Stomach (tissue), 4 donors: ENCODE measurements around the gene TUBB6.

ENCODE experiments used
- EP300 ChIP-seq: sonication (generic); formaldehyde crosslinking; IDR thresholded peaks from one replicate; pipeline ENCODE4 v1.6.1; 2017; ENCODE audit warnings: antibody characterized with exemption
- POLR2A ChIP-seq, 4 donors: fragments of 450-650 bp; IDR thresholded peaks; one replicate each; pipeline ENCODE4 v1.6.1; 2016; ENCODE audit warnings: antibody characterized with exemption in 4 of 4, control low read depth in 2 of 4, mild to moderate bottlenecking in 1 of 4, moderate library complexity in 1 of 4
- POLR2AphosphoS5 ChIP-seq, 3 donors: sonication (generic); formaldehyde crosslinking; IDR thresholded peaks; one replicate each; pipeline ENCODE4 v1.6.1; 2016; ENCODE audit warnings: antibody characterized with exemption in 3 of 3
- TF ChIP-seq, protein P1 (sequence below), 7 experiments: fragments of 450-650 bp in 4 of 7; fragments of 200-600 bp in 3 of 7; sonication (generic) in 3 of 7; IDR thresholded peaks; one replicate each; pipeline ENCODE4 v1.5.1; 2016 to 2019; ENCODE audit warnings: antibody characterized with exemption in 7 of 7, control low read depth in 2 of 7, mild to moderate bottlenecking in 1 of 7

DNA sequence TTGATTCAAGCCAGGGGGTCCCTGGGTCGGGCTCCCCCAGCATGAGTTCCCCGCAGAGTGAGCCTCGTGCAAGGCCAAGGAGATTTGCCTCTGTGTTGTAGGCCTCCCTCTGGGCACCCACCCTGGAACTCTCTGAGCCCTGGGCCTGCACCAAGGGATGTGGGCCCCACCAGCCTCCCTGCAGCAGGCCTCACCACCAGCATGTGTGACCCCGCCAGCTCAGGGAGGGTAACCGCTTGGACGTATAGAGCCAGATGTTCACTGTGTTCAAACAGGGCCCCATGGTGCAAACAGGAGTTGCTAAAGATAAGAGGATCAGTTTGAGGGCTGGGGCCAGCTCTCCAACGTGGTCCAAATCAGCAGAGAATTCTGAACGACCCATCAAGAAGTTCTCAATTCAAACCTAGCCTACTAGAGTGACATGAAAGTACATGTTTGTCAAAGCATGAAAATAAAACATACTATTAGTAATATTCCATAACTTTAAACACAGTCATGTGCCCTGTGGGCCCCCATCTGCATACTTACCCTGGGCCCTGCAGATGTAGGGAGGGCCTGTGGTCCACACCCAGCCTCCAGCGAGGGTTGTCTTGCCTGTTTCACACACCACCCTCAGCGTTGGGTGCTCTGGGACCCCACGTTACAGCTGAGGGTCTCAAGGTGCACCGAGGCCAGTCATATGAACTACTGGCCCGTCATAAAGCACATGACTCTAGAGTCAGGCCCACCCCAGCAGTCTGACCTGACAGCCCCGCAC lies 5.5 kb upstream of the TUBB6 start:
- TF ChIP-seq POLR2AphosphoS5 (IDR thresholded peaks at IDR 0.05), result no peak
- TF ChIP-seq EP300, result no peak
- TF ChIP-seq POLR2A (IDR thresholded peaks at IDR 0.05), result no peak
- TF ChIP-seq, protein P1, sequence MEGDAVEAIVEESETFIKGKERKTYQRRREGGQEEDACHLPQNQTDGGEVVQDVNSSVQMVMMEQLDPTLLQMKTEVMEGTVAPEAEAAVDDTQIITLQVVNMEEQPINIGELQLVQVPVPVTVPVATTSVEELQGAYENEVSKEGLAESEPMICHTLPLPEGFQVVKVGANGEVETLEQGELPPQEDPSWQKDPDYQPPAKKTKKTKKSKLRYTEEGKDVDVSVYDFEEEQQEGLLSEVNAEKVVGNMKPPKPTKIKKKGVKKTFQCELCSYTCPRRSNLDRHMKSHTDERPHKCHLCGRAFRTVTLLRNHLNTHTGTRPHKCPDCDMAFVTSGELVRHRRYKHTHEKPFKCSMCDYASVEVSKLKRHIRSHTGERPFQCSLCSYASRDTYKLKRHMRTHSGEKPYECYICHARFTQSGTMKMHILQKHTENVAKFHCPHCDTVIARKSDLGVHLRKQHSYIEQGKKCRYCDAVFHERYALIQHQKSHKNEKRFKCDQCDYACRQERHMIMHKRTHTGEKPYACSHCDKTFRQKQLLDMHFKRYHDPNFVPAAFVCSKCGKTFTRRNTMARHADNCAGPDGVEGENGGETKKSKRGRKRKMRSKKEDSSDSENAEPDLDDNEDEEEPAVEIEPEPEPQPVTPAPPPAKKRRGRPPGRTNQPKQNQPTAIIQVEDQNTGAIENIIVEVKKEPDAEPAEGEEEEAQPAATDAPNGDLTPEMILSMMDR (IDR thresholded peaks at IDR 0.05), result no peak
